ENCODE measurements around the gene FRMPD2.

FRMPD2 gene

GRCh38 chr10:48255722-48256121, 18.8 kb downstream of the FRMPD2 start:
- ChIA-PET POLR2A (no interaction called here), CTCF (interaction anchor here (1.5 to 2.6 kb wide), 2 partner anchors 16 to 39 kb away, joined by 3 to 9 read pairs; no protein-coding TSS in a partner anchor)
- DNase-seq (ENCODE audit: extremely low spot score), result no peak
- TF ChIP-seq CTCF (IDR thresholded peaks at IDR 0.05; ENCODE audit: control extremely low read depth, extremely low read depth, low read depth, missing control alignments), result no peak

- POLR2A ChIA-PET, result no interaction called here
- no peak for DNase-seq (ENCODE audit: extremely low spot score)
- TF ChIP-seq CTCF (IDR thresholded peaks at IDR 0.05; ENCODE audit: control extremely low read depth, extremely low read depth, low read depth, missing control alignments), result no peak
- CTCF ChIA-PET, result interaction anchor here (2.6 kb wide), 1 partner anchor 17 kb away, joined by 9 read pairs; no protein-coding TSS in a partner anchor
These were observed 19.6 kb downstream of the FRMPD2 start for GRCh38 chr10:48254750-48255512.

- ChIA-PET POLR2A (interaction anchor here (0.7 kb wide), 1 partner anchor 236 kb away, joined by 3 read pairs; no protein-coding TSS in a partner anchor), CTCF (interaction anchor here (2.6 kb wide), 1 partner anchor 18 kb away, joined by 9 read pairs; no protein-coding TSS in a partner anchor)
- TF ChIP-seq CTCF (IDR thresholded peaks at IDR 0.05; ENCODE audit: control extremely low read depth, extremely low read depth, low read depth, missing control alignments), result no peak
- DNase-seq (ENCODE audit: extremely low spot score), result peak; percentile 2
These were observed 20.4 kb downstream of the FRMPD2 start for GRCh38 chr10:48253970-48254657.

- ChIA-PET POLR2A (no interaction called here), CTCF (interaction anchor here (1.5 to 1.7 kb wide), 3 partner anchors 20 to 37 kb away, joined by 3 to 6 read pairs (median 4); no protein-coding TSS in a partner anchor)
- DNase-seq (ENCODE audit: extremely low spot score), result no peak
- no peak for TF ChIP-seq CTCF (IDR thresholded peaks at IDR 0.05; ENCODE audit: control extremely low read depth, extremely low read depth, low read depth, missing control alignments)
These were observed 22.2 kb downstream of the FRMPD2 start for GRCh38 chr10:48252354-48252650.

- ChIA-PET CTCF (interaction anchor here (1.5 to 1.7 kb wide), 3 partner anchors 19 to 37 kb away, joined by 3 to 6 read pairs (median 4); no protein-coding TSS in a partner anchor), POLR2A (no interaction called here)
- no peak for TF ChIP-seq CTCF (IDR thresholded peaks at IDR 0.05; ENCODE audit: control extremely low read depth, extremely low read depth, low read depth, missing control alignments)
- DNase-seq (ENCODE audit: extremely low spot score), result peak; percentile 7
These were observed 22.8 kb downstream of the FRMPD2 start for GRCh38 chr10:48251525-48252353.

- CTCF ChIA-PET, result no interaction called here
- TF ChIP-seq CTCF (IDR thresholded peaks at IDR 0.05; ENCODE audit: control extremely low read depth, extremely low read depth, low read depth, missing control alignments), result no peak
- POLR2A ChIA-PET, result no interaction called here
- peak; percentile 6 for DNase-seq (ENCODE audit: extremely low spot score)
These were observed 23.4 kb downstream of the FRMPD2 start for GRCh38 chr10:48251152-48251524.
